Suprapubic skin (tissue), 3 donors: ENCODE data around the gene U2AF2.

ENCODE experiments used
- CTCF ChIP-seq, 2 donors: fragments of 200-600 bp in 1 of 2; fragments of 450-650 bp in 1 of 2; sonication (generic) in 1 of 2; IDR thresholded peaks; one replicate each; pipeline ENCODE4 v1.5.1; 2016 to 2019; ENCODE audit warnings: antibody characterized with exemption in 2 of 2, mild to moderate bottlenecking in 1 of 2, moderate library complexity in 1 of 2
- POLR2AphosphoS5 ChIP-seq, 3 donors: sonication (generic); formaldehyde crosslinking; IDR thresholded peaks; one replicate each; pipeline ENCODE4 v1.6.1; 2017; ENCODE audit warnings: antibody characterized with exemption in 3 of 3

- TF ChIP-seq CTCF (IDR thresholded peaks at IDR 0.05) (no peak), POLR2AphosphoS5 (IDR thresholded peaks at IDR 0.05) (no peak)
Observed at GRCh38 chr19:55623130-55623529, 31.7 kb upstream of the U2AF2 start.
